Keratinocyte (primary cell): ENCODE measurements around the gene ADAMTSL1. TPM values are rescaled to one million over a fixed set of nuclear protein-coding genes. Genes with fewer than 3 reads are reported as not detected.

Source experiments
- DNase-seq: peaks from one replicate; pipeline ENCODE4 v3.0.0-alpha.2; 2011; ENCODE audit warnings: low read depth, missing footprints, low spot score
- FAIRE-seq: peaks from 2 replicates; lab custom pipeline; 2011; peaks lifted over from hg19 to GRCh38; lab: Jason Lieb, UNC
- H2AFZ ChIP-seq: 2 replicates; pipeline ENCODE4 v1.6.0; 2012; ENCODE audit warnings: low read length, control low read depth, inconsistent platforms; ENCODE audit not compliant: control insufficient read depth
- H3K27ac ChIP-seq: 2 replicates; pipeline ENCODE4 v1.5.1; 2011; ENCODE audit warnings: low read length; ENCODE audit not compliant: control insufficient read depth, insufficient read depth
- H3K27me3 ChIP-seq: 3 replicates; pipeline ENCODE4 v1.6.0; 2011; ENCODE audit warnings: low read length; ENCODE audit not compliant: control insufficient read depth, insufficient read depth; ENCODE audit errors: extremely low read depth
- H3K36me3 ChIP-seq, 2 experiments: 2 replicates in 1 of 2; 3 replicates in 1 of 2; pipeline ENCODE4 v1.5.1; 2011; ENCODE audit warnings: low read length in 2 of 2, mild to moderate bottlenecking in 1 of 2; ENCODE audit not compliant: control insufficient read depth in 2 of 2, insufficient read depth in 2 of 2; ENCODE audit errors: extremely low read depth in 1 of 2
- H3K4me1 ChIP-seq: 3 replicates; pipeline ENCODE4 v1.5.1; 2011; ENCODE audit warnings: low read length; ENCODE audit not compliant: control insufficient read depth, insufficient read depth; ENCODE audit errors: extremely low read depth
- H3K4me2 ChIP-seq: 3 replicates; pipeline ENCODE4 v1.6.0; 2011; ENCODE audit warnings: low read depth, low read length; ENCODE audit not compliant: control insufficient read depth, insufficient read depth; ENCODE audit errors: extremely low read depth
- H3K4me3 ChIP-seq, 3 experiments: fragments of 200-600 bp in 1 of 3; sonication (generic) in 1 of 3; 2 replicates in 2 of 3; 3 replicates in 1 of 3; pipeline ENCODE4 v1.5.1; 2011 to 2016; ENCODE audit warnings: low read length in 3 of 3, mild to moderate bottlenecking in 3 of 3, control low read depth in 2 of 3, inconsistent platforms in 1 of 3, low read depth in 1 of 3, mixed read lengths in 1 of 3, mixed run types in 1 of 3, moderate library complexity in 1 of 3; ENCODE audit not compliant: control insufficient read depth in 2 of 3, insufficient read depth in 2 of 3; ENCODE audit errors: extremely low read depth in 1 of 3
- H3K79me2 ChIP-seq: 2 replicates; pipeline ENCODE4 v1.6.0; 2012; ENCODE audit warnings: low read length; ENCODE audit not compliant: control insufficient read depth, insufficient read depth
- H3K9ac ChIP-seq: 3 replicates; pipeline ENCODE4 v1.6.0; 2011; ENCODE audit warnings: low read length; ENCODE audit not compliant: control insufficient read depth, insufficient read depth; ENCODE audit errors: extremely low read depth
- H3K9me1 ChIP-seq: 3 replicates; pipeline ENCODE4 v1.6.0; 2011; ENCODE audit warnings: low read length; ENCODE audit not compliant: control insufficient read depth, insufficient read depth; ENCODE audit errors: extremely low read depth
- H3K9me3 ChIP-seq: 2 replicates; pipeline ENCODE4 v1.5.1; 2012; ENCODE audit warnings: low read depth, low read length; ENCODE audit not compliant: control insufficient read depth
- H4K20me1 ChIP-seq: 3 replicates; pipeline ENCODE4 v1.6.0; 2011; ENCODE audit warnings: low read length; ENCODE audit not compliant: control insufficient read depth, insufficient read depth; ENCODE audit errors: extremely low read depth
- CTCF ChIP-seq, 3 experiments: IDR thresholded peaks in 1 of 3; conservative IDR thresholded peaks in 1 of 3; optimal IDR thresholded peaks in 1 of 3; 2 replicates in 2 of 3; 3 replicates in 1 of 3; pipeline versions ENCODE3 to v1.5.1; 2011; ENCODE audit warnings: low read length in 3 of 3, mild to moderate bottlenecking in 3 of 3, moderate library complexity in 2 of 3, control low read depth in 1 of 3, inconsistent platforms in 1 of 3; ENCODE audit not compliant: insufficient read depth in 2 of 3; ENCODE audit errors: extremely low read depth in 1 of 3
- EZH2 ChIP-seq: IDR thresholded peaks from one replicate; pipeline ENCODE4 v1.6.1; 2012; ENCODE audit warnings: inconsistent platforms, mild to moderate bottlenecking, low read length, moderate library complexity
- dilution Hi-C: fragments of 300-500 bp; cut with MboI; formaldehyde crosslinking; loops from one replicate; pipeline ENCODE4 v1.7.0; 2020; ENCODE audit warnings: low sequenced_read_pairs; ENCODE audit not compliant: extremely low pct_ligation_motif_present
- polyA plus RNA-seq, 5 experiments: library from polyadenylated mRNA; depleted of rRNA in 3 of 5; stranded (reverse) in 3 of 5; stranded (forward) in 1 of 5; unstranded in 1 of 5; fragments of >200 nt; gene quantifications; 1 replicate in 1 of 5; 2 replicates in 3 of 5; 3 replicates in 1 of 5; pipeline versions ENCODE4 v1.2.1 to v1.2.3, GENCODE V29; 2011 to 2012; ENCODE audit warnings: missing spikeins in 2 of 5, low read depth in 1 of 5, low replicate concordance in 1 of 5

Gene ADAMTSL1
- polyA plus RNA-seq, 1 donor (not counting 4 experiments of a cell fraction or from before 2014, with no cell fraction given) = 1.1 TPM

GRCh38 chr9:18739641-18740318, 265.8 kb downstream of the ADAMTSL1 start:
- FAIRE-seq = no peak
- no peak overlapping the region for H3K4me2 ChIP-seq
- H3K9me3 ChIP-seq = no peaks in the 10 kb centered on the region
- H3K36me3 ChIP-seq = no peaks in the 10 kb centered on the region
- H3K4me1 ChIP-seq = no peaks in the 10 kb centered on the region
- H2AFZ ChIP-seq = no peak overlapping the region
- no peak overlapping the region for H3K4me3 ChIP-seq
- TF ChIP-seq CTCF (optimal IDR thresholded peaks at IDR 0.05 in 1 of 3, IDR thresholded peaks at IDR 0.05 in 1 of 3, conservative IDR thresholded peaks at IDR 0.05 in 1 of 3; ENCODE audit: extremely low read depth in 1 of 3, insufficient read depth in 2 of 3, low read length in 3 of 3) (no peak), EZH2 (no peak)
- no peaks in the 10 kb centered on the region for H3K9me1 ChIP-seq
- H3K9ac ChIP-seq = no peak overlapping the region
- DNase-seq = no peak
- no peaks in the 10 kb centered on the region for H4K20me1 ChIP-seq
- no peak overlapping the region for H3K27ac ChIP-seq
- dilution Hi-C loops = no loop called here
- H3K79me2 ChIP-seq = no peaks in the 10 kb centered on the region
- no peaks in the 10 kb centered on the region for H3K27me3 ChIP-seq

- H3K27ac ChIP-seq = no peak overlapping the region
- no peaks in the 10 kb centered on the region for H4K20me1 ChIP-seq
- H3K4me2 ChIP-seq = no peak overlapping the region
- H3K9ac ChIP-seq = no peak overlapping the region
- no peak overlapping the region for H2AFZ ChIP-seq
- no peaks in the 10 kb centered on the region for H3K4me1 ChIP-seq
- no peak overlapping the region for H3K4me3 ChIP-seq
- TF ChIP-seq EZH2 (no peak), CTCF (optimal IDR thresholded peaks at IDR 0.05 in 1 of 3, IDR thresholded peaks at IDR 0.05 in 1 of 3, conservative IDR thresholded peaks at IDR 0.05 in 1 of 3; ENCODE audit: extremely low read depth in 1 of 3, insufficient read depth in 2 of 3, low read length in 3 of 3) (no peak)
- H3K27me3 ChIP-seq = no peaks in the 10 kb centered on the region
- H3K9me3 ChIP-seq = no peaks in the 10 kb centered on the region
- dilution Hi-C loops = no loop called here
- no peaks in the 10 kb centered on the region for H3K79me2 ChIP-seq
- H3K36me3 ChIP-seq = no peaks in the 10 kb centered on the region
- DNase-seq (no peak), FAIRE-seq (no peak)
- H3K9me1 ChIP-seq = no peaks in the 10 kb centered on the region
Measured at GRCh38 chr9:18741359-18741758, 267.4 kb downstream of the ADAMTSL1 start.
